HT1080 (cell line): ENCODE measurements around the gene IGLL1. TPM values are rescaled to one million over a fixed set of nuclear protein-coding genes. Genes with fewer than 3 reads are reported as not detected.
"Not testable (repeated sequence)": the region's sequence is repeated elsewhere in the genome, so short reads cannot be mapped to it uniquely, and the experiment has no call there.

ENCODE experiments used
- DNase-seq: peaks from one replicate; pipeline ENCODE4 v3.0.0-alpha.2; 2015; ENCODE audit warnings: low read depth
- total RNA-seq: library from RNA; depleted of rRNA; stranded (reverse); fragments of >200 nt; shearing (Covaris generic); gene quantifications from 2 replicates; pipeline ENCODE4 v1.2.3, GENCODE V29; 2014

IGLL1 gene
- total RNA-seq, 1 experiment from 2014 or later = not detected

- DNase-seq = no peak
These were observed 15.8 kb downstream of the IGLL1 start for GRCh38 chr22:23564276-23564675.

- no peak for DNase-seq
These were observed 17.0 kb downstream of the IGLL1 start for GRCh38 chr22:23563111-23563510.

- DNase-seq = no peak
These were observed 17.9 kb downstream of the IGLL1 start for GRCh38 chr22:23562186-23562585.

GRCh38 chr22:23561025-23561510 is 19.0 kb downstream of the IGLL1 start:
- not testable (repeated sequence) for DNase-seq

GRCh38 chr22:23560215-23560614 is 19.9 kb downstream of the IGLL1 start:
- DNase-seq = not testable (repeated sequence)

- DNase-seq = no peak
These were observed 22.6 kb downstream of the IGLL1 start for GRCh38 chr22:23557467-23557866.

- no peak for DNase-seq
These were observed 23.1 kb downstream of the IGLL1 start for GRCh38 chr22:23557036-23557435.

- no peak for DNase-seq
These were observed 24.0 kb downstream of the IGLL1 start for GRCh38 chr22:23556026-23556620.

- no peak for DNase-seq
These were observed 25.0 kb downstream of the IGLL1 start for GRCh38 chr22:23555118-23555517.

GRCh38 chr22:23553924-23554870 is 25.9 kb downstream of the IGLL1 start:
- DNase-seq = no peak

- DNase-seq = no peak
These were observed 26.7 kb downstream of the IGLL1 start for GRCh38 chr22:23553438-23553837.

GRCh38 chr22:23552573-23552972 is 27.5 kb downstream of the IGLL1 start:
- DNase-seq = no peak

GRCh38 chr22:23551385-23551784 is 28.7 kb downstream of the IGLL1 start:
- no peak for DNase-seq

GRCh38 chr22:23550049-23550650 is 29.9 kb downstream of the IGLL1 start:
- no peak for DNase-seq

- DNase-seq = no peak
These were observed 30.9 kb downstream of the IGLL1 start for GRCh38 chr22:23549198-23549595.

- DNase-seq = no peak
These were observed 31.4 kb downstream of the IGLL1 start for GRCh38 chr22:23548501-23549197.

- no peak for DNase-seq
These were observed 32.1 kb downstream of the IGLL1 start for GRCh38 chr22:23547818-23548500.

- DNase-seq = not testable (repeated sequence)
These were observed 32.7 kb downstream of the IGLL1 start for GRCh38 chr22:23547382-23547781.

- DNase-seq = no peak
These were observed 35.2 kb downstream of the IGLL1 start for GRCh38 chr22:23544852-23545251.

GRCh38 chr22:23543506-23544000 is 36.5 kb downstream of the IGLL1 start:
- DNase-seq = not testable (repeated sequence)

- no peak for DNase-seq
These were observed 37.2 kb downstream of the IGLL1 start for GRCh38 chr22:23542933-23543332.
